Stomach smooth muscle (tissue), 2 donors: ENCODE data around the gene SMC6.

Experiments
- H3K27ac ChIP-seq: one replicate; pipeline ENCODE4 v1.7.0; 2013; ENCODE audit warnings: mild to moderate bottlenecking, low read length, inconsistent platforms
- H3K27me3 ChIP-seq, 2 donors: one replicate each; pipeline ENCODE4 v1.7.0; 2013; ENCODE audit warnings: low read length in 2 of 2; ENCODE audit not compliant: insufficient read depth in 2 of 2, control insufficient read depth in 1 of 2
- H3K36me3 ChIP-seq, 2 donors: one replicate each; pipeline ENCODE4 v1.7.0; 2013; ENCODE audit warnings: low read length in 2 of 2; ENCODE audit not compliant: control insufficient read depth in 2 of 2, insufficient read depth in 2 of 2
- H3K4me1 ChIP-seq: one replicate; pipeline ENCODE4 v1.7.0; 2013; ENCODE audit warnings: low read length; ENCODE audit not compliant: control insufficient read depth, insufficient read depth
- H3K4me3 ChIP-seq, 2 donors: one replicate each; pipeline ENCODE4 v1.7.0; 2013; ENCODE audit warnings: low read length in 2 of 2
- H3K9ac ChIP-seq, 2 donors: one replicate each; pipeline ENCODE4 v1.7.0; 2013; ENCODE audit warnings: low read length in 2 of 2, mild to moderate bottlenecking in 1 of 2
- H3K9me3 ChIP-seq, 2 donors: one replicate each; pipeline ENCODE4 v1.7.0; 2013; ENCODE audit warnings: low read length in 2 of 2; ENCODE audit not compliant: control insufficient read depth in 2 of 2
- donor health status: healthy.
- donor health status: Pancreatic carcinoma.

SMC6 gene

DNA sequence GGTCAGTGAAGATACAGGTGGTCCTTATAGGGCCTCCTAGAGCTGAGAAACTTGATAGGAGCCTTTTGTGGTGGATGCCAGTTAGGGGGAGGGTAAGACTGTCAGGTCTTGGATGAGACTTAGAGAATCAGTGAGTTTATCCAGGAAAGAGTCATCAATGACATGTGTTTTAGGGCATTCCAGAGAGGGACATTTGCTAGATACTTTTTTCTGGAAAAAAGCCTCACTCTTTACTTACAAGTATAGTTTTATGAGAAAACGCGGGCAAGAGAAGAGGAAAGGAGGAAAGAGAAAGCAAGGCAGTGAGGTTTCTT is 38.2 kb upstream of the SMC6 start:
- H3K4me1 ChIP-seq = peaks cover 5% of the 10 kb centered on the region
- no peaks in the 10 kb centered on the region for H3K36me3 ChIP-seq
- H3K9ac ChIP-seq = no peak overlapping the region
- no peaks in the 10 kb centered on the region for H3K27me3 ChIP-seq
- no peak overlapping the region for H3K4me3 ChIP-seq
- no peaks in the 10 kb centered on the region for H3K9me3 ChIP-seq
- no peak overlapping the region for H3K27ac ChIP-seq

DNA sequence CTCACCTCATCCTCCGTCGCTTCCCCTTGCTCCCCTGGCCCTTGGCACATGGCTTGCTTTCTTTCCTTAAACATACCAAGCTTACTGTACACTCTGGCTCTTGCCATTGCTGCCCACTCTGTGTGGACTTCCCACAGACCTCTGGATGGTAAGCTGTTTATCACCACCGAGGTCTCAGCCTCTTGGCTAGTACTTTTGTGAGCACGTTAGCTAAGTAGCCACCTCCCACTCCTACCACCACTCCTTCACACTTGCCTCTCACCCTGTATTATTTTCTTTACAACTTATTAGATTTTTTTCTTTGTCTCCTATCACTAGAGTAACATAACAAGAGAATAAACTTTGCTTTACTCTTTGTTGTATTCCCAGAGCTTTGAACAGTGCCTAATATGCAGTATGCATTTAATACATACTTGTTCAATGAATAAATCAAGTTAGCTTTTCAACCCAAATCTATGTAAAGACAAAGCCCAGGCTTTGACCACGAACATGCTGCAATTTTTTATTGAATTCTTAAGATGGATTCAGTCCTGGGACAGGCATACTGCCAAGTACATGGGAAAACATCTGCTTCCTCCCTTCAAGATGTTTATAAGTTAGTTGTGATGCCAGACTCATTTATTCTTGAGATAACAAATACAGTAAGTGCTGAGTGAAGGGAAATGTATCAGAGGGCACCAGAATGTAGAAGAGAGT is 37.7 kb upstream of the SMC6 start:
- Histone ChIP-seq H3K9ac (no peak overlapping the region), H3K4me3 (no peak overlapping the region), H3K9me3 (no peaks in the 10 kb centered on the region), H3K36me3 (no peaks in the 10 kb centered on the region), H3K27ac (no peak overlapping the region), H3K4me1 (peaks cover 5% of the 10 kb centered on the region), H3K27me3 (no peaks in the 10 kb centered on the region)

DNA sequence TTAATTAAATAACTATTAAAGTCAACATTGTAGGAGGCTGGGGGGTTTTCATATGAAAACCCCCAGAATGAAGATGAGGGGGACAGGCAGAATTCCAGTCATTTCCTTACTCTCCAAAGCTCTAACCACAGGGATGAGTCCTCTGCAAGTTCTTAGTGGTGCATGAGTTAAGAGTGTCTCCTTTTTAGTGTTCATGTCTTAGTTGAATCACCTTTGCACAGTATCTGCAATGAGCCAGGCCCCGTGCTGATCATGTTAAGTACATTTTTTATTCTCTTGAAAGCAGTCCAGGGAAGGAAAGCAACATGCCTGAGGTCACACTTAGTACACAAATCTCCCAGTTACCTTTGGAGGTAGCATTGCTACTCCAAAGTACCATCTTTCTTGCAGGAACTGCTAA is 36.9 kb upstream of the SMC6 start:
- no peak overlapping the region for H3K4me3 ChIP-seq
- no peaks in the 10 kb centered on the region for H3K9me3 ChIP-seq
- H3K4me1 ChIP-seq = peaks cover 5% of the 10 kb centered on the region
- no peak overlapping the region for H3K9ac ChIP-seq
- no peaks in the 10 kb centered on the region for H3K27me3 ChIP-seq
- H3K27ac ChIP-seq = no peak overlapping the region
- H3K36me3 ChIP-seq = no peaks in the 10 kb centered on the region

DNA sequence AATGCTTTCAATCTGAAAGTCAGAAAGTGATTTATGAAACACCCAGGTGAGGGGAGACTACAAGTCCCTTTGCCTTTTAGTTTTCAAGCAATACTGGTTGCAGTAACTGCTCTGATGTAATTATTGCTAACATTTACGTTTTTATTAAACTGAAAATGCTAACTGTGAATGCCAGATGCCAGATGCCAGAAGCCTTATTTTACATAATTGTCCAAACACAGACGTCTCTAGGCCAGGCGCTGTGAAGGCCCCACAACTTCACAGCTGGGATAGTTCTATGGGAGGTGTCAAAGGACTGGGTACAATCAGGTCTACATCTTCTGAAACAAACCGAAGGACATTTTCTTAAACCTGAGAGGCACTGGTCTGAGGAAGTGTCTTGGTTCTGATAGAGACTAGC is 35.2 kb upstream of the SMC6 start:
- H3K36me3 ChIP-seq = no peaks in the 10 kb centered on the region
- H3K9me3 ChIP-seq = no peaks in the 10 kb centered on the region
- H3K4me1 ChIP-seq = peaks cover 5% of the 10 kb centered on the region

DNA sequence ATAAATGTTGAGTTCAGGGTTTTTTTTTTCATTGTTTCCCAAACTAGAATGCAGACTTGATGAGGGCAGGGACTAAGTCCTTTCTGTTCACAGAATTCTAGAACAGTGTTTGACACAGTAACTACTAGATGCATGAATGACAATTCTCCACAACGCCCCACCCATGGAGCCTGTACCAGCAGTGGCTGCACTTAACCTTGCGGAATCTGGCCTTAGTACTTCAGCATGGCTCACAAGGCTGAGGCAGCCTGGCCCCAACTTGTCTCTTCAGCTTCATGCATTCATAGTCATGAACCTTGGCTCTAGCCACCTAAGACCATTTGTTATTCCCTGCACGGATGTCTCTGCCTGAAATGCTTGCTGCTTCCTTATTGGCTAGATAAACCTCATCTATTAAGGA is 33.1 kb upstream of the SMC6 start:
- no peak overlapping the region for H3K4me3 ChIP-seq
- H3K36me3 ChIP-seq = no peaks in the 10 kb centered on the region
- H3K9ac ChIP-seq = no peak overlapping the region
- H3K4me1 ChIP-seq = peaks cover under 1% of the 10 kb centered on the region
- no peak overlapping the region for H3K27ac ChIP-seq
- H3K27me3 ChIP-seq = no peaks in the 10 kb centered on the region
- H3K9me3 ChIP-seq = no peaks in the 10 kb centered on the region

More for the DNA sequence above, 35.2 kb upstream of the SMC6 start:
- H3K27me3 ChIP-seq = no peaks in the 10 kb centered on the region
- H3K27ac ChIP-seq = no peak overlapping the region
- no peak overlapping the region for H3K4me3 ChIP-seq
- H3K9ac ChIP-seq = no peak overlapping the region

DNA sequence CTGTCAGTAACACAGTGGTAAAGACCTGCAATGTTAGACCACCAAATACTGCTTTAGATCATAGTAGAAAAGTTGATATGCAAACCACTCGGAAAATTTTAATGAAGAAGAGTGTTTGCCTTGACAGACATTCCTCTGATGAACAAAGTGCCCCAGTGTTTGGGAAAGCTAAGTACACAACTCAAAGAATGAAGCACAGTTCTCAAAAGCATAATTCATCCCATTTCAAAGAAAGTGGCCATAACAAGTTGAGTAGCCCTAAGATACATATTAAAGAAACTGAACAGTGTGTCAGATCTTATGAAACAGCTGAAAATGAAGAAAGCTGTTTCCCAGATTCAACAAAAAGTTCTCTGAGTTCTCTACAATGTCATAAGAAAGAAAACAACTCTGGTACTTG is 27.9 kb upstream of the SMC6 start:
- Histone ChIP-seq H3K9me3 (no peaks in the 10 kb centered on the region), H3K36me3 (no peaks in the 10 kb centered on the region), H3K4me1 (no peaks in the 10 kb centered on the region), H3K27ac (no peak overlapping the region), H3K27me3 (no peaks in the 10 kb centered on the region), H3K9ac (no peak overlapping the region), H3K4me3 (no peak overlapping the region)

DNA sequence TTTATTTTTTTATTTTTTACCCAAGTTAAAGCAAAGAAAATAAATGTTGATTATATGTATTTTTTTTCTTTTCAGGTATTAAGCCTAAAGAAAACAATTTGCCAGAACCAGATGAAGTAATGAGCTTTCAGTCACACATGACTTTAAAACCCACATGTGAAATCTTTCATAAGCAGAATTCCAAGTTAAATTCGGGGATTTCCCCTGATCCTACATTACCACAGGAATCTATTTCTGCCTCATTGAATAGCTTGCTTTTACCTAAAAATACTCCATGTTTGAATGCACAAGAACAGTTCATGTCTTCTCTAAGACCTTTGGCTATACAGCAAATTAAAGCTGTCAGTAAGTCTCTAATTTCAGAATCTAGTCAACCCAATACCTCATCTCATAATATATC is 26.9 kb upstream of the SMC6 start:
- no peak overlapping the region for H3K27ac ChIP-seq
- no peaks in the 10 kb centered on the region for H3K4me1 ChIP-seq
- H3K9ac ChIP-seq = no peak overlapping the region
- no peaks in the 10 kb centered on the region for H3K9me3 ChIP-seq
- no peak overlapping the region for H3K4me3 ChIP-seq
- no peaks in the 10 kb centered on the region for H3K36me3 ChIP-seq
- H3K27me3 ChIP-seq = no peaks in the 10 kb centered on the region

DNA sequence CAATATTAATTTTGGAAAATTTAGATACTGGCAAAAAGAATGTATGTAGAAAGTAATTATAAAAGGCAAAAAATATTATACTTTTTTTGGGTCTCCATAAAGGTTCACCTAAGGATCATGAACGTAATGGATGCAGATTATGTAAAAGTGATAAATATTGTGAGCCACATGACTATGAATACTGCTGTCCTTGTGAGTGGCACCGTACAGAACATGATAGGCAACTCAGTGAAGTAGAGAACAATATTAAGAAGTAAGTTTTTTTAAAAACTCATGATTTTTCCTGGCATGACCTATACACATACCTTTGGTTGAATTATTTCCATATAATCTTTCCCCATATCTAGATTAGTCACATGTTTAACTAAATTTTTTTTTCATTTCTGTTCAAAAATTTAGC is 18.9 kb upstream of the SMC6 start:
- Histone ChIP-seq H3K27me3 (no peaks in the 10 kb centered on the region), H3K9me3 (no peaks in the 10 kb centered on the region), H3K4me1 (no peaks in the 10 kb centered on the region), H3K4me3 (no peak overlapping the region), H3K36me3 (no peaks in the 10 kb centered on the region), H3K27ac (no peak overlapping the region), H3K9ac (no peak overlapping the region)

DNA sequence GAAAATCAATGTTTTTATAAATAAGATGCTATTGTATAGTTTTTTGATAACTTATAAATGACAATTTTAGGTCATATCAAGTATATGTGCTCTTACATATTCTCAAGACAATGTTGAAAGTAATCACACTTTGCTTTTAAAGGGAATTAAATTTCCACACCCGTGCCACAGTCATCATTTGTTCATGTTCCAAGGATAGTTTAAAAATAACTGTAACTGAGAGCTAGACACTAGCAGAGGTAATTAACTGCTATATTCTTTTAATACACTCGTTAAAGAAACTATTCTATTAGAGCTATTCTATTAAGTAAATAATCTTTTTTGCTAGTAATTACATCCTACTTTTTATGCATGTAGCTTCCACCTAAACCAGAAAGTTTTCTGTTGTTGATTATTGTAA is 18.3 kb upstream of the SMC6 start:
- Histone ChIP-seq H3K27me3 (no peaks in the 10 kb centered on the region), H3K27ac (no peak overlapping the region), H3K9ac (no peak overlapping the region), H3K9me3 (no peaks in the 10 kb centered on the region), H3K4me3 (no peak overlapping the region), H3K4me1 (no peaks in the 10 kb centered on the region), H3K36me3 (no peaks in the 10 kb centered on the region)

DNA sequence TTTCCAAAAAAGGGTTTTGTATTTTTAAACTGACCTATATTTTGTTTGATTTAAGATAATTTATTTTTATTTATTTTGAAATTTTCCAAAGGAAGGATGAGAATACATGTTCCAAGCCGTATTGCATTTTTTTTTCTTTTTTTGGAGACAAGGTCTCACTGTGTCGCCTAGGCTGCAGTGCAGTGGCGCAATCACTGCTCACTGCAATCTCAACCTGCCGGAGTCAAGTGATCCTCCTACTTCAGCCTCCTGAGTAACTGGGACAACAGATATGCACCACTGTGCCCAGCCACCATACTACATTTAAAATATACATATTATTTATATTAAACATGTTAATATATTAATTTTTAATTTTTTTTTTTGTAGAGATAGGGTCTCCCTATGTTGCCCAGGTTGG is 15.3 kb upstream of the SMC6 start:
- no peaks in the 10 kb centered on the region for H3K27me3 ChIP-seq
- no peak overlapping the region for H3K9ac ChIP-seq
- no peak overlapping the region for H3K27ac ChIP-seq

DNA sequence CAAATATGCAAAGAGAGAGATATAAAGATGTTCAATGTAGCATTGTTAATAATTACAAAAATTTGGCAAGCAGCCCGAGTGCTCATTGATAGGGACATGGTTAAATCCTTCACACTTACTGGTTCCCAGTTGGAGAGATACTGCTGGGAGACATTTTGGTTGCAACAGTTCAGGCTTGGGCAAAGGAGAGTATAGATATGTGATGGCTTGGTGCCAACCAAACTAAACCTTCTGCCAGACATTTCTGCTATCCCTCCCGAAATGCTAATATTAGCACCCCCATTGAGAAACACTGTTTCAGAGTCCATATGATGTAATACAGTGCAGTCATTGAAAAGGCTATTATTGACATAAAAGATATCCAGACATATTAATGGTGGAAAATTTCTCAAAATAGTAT is 11.8 kb upstream of the SMC6 start:
- no peaks in the 10 kb centered on the region for H3K27me3 ChIP-seq
- H3K27ac ChIP-seq = no peak overlapping the region
- H3K9me3 ChIP-seq = no peaks in the 10 kb centered on the region
- H3K4me1 ChIP-seq = no peaks in the 10 kb centered on the region
- no peaks in the 10 kb centered on the region for H3K36me3 ChIP-seq
- H3K4me3 ChIP-seq = no peak overlapping the region
- H3K9ac ChIP-seq = no peak overlapping the region

More for the DNA sequence above, 15.3 kb upstream of the SMC6 start:
- Histone ChIP-seq H3K4me1 (no peaks in the 10 kb centered on the region), H3K36me3 (no peaks in the 10 kb centered on the region), H3K9me3 (no peaks in the 10 kb centered on the region), H3K4me3 (no peak overlapping the region)
